ENCODE results near the gene RAB11A.

The RAB11A gene

GRCh38 chr15:65922621-65923020 lies 53.3 kb downstream of the RAB11A start:
- no peak for DNase-seq (ENCODE audit: low read depth in 1 of 2, low spot score in 1 of 2)
- Histone ChIP-seq H3K4me3 (replicated peaks; ENCODE audit: insufficient read depth, low read length) (no peak overlapping the region), H3K27me3 (ENCODE audit: insufficient read depth, poor library complexity, severe bottlenecking) (no peaks in the 10 kb centered on the region)

GRCh38 chr15:65923264-65923663 lies 54.0 kb downstream of the RAB11A start:
- no peak for DNase-seq (ENCODE audit: low read depth in 1 of 2, low spot score in 1 of 2)
- Histone ChIP-seq H3K27ac (replicated peaks) (no peak overlapping the region), H3K4me3 (replicated peaks; ENCODE audit: insufficient read depth, low read length) (no peak overlapping the region), H3K27me3 (ENCODE audit: insufficient read depth, poor library complexity, severe bottlenecking) (no peaks in the 10 kb centered on the region)
- TF ChIP-seq CTCF (IDR thresholded peaks at IDR 0.05; ENCODE audit: insufficient read depth, low read length) (no peak), REST (IDR thresholded peaks at IDR 0.05; ENCODE audit: insufficient replicate concordance, low read depth) (no peak), POLR2AphosphoS5 (IDR thresholded peaks at IDR 0.05; ENCODE audit: low read depth) (no peak)

More at GRCh38 chr15:65922621-65923020, 53.3 kb downstream of the RAB11A start:
- no peak overlapping the region for H3K27ac ChIP-seq (replicated peaks)
- TF ChIP-seq SPI1 (IDR thresholded peaks at IDR 0.05; ENCODE audit: borderline replicate concordance, low read depth) (no peak), REST (IDR thresholded peaks at IDR 0.05; ENCODE audit: insufficient replicate concordance, low read depth) (no peak), CTCF (IDR thresholded peaks at IDR 0.05; ENCODE audit: insufficient read depth, low read length) (no peak), POLR2AphosphoS5 (IDR thresholded peaks at IDR 0.05; ENCODE audit: low read depth) (no peak), GABPA (IDR thresholded peaks at IDR 0.05; ENCODE audit: low read depth) (no peak)

- H3K27me3 ChIP-seq (ENCODE audit: insufficient read depth, poor library complexity, severe bottlenecking) = no peaks in the 10 kb centered on the region
- no peak for DNase-seq (ENCODE audit: low read depth in 1 of 2, low spot score in 1 of 2)
- TF ChIP-seq CTCF (IDR thresholded peaks at IDR 0.05; ENCODE audit: insufficient read depth, low read length) (no peak), GABPA (IDR thresholded peaks at IDR 0.05; ENCODE audit: low read depth) (no peak), SPI1 (IDR thresholded peaks at IDR 0.05; ENCODE audit: borderline replicate concordance, low read depth) (no peak), REST (IDR thresholded peaks at IDR 0.05; ENCODE audit: insufficient replicate concordance, low read depth) (no peak), POLR2AphosphoS5 (IDR thresholded peaks at IDR 0.05; ENCODE audit: low read depth) (no peak)
- no peak overlapping the region for H3K4me3 ChIP-seq (replicated peaks; ENCODE audit: insufficient read depth, low read length)
- no peak overlapping the region for H3K27ac ChIP-seq (replicated peaks)
Measured at GRCh38 chr15:65924004-65924403, 54.7 kb downstream of the RAB11A start.

All from HL-60 (cell line).